Measurements from ENCODE around the gene LCE1D.

The LCE1D gene

GRCh38 chr1:152817309-152817708 is 20.8 kb downstream of the LCE1D start:
- DNase-seq = no peak

- no peak for DNase-seq
Measured at GRCh38 chr1:152823294-152823693, 26.8 kb downstream of the LCE1D start.

DNA sequence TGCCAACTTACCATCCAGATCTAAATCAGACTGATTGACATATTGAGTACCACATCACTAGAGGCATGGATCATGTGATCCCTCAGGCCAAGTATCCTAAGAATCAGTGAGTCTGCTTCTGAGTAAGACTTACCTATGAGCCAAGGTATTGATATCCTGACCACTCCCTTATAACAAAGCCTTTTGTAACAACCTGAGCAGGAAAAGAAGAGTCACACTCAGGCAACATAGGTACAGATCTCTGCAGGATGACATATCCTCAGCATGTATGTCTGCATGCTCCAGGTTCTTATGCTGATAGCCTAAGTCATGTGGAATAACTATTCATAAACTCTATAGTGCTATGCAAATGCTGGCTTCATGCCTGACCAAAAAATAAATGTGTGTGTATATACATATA is 28.4 kb downstream of the LCE1D start:
- no peak for DNase-seq

- no peak for DNase-seq
Measured at GRCh38 chr1:152827173-152827572, 30.7 kb downstream of the LCE1D start, which contains the start of gene LCE1A. TSS of gene LCE1A (plus strand) at chr1:152827473. CDS start at chr1:152827473, 0 bp downstream.

- DNase-seq = no peak
Measured at GRCh38 chr1:152836870-152837269, 40.3 kb downstream of the LCE1D start.

GRCh38 chr1:152842556-152842955 is 46.0 kb downstream of the LCE1D start, which contains the start of gene LCE6A:
TSS of gene LCE6A (plus strand) at chr1:152842856. CDS start at chr1:152843521, 665 bp downstream.
- no peak for DNase-seq

Measured in T-helper 2 cell (primary cell).